ENCODE results near the gene GJD3.
"Not testable (repeated sequence)": the region's sequence is repeated elsewhere in the genome, so short reads cannot be mapped to it uniquely, and the experiment has no call there.

Gene GJD3

DNA sequence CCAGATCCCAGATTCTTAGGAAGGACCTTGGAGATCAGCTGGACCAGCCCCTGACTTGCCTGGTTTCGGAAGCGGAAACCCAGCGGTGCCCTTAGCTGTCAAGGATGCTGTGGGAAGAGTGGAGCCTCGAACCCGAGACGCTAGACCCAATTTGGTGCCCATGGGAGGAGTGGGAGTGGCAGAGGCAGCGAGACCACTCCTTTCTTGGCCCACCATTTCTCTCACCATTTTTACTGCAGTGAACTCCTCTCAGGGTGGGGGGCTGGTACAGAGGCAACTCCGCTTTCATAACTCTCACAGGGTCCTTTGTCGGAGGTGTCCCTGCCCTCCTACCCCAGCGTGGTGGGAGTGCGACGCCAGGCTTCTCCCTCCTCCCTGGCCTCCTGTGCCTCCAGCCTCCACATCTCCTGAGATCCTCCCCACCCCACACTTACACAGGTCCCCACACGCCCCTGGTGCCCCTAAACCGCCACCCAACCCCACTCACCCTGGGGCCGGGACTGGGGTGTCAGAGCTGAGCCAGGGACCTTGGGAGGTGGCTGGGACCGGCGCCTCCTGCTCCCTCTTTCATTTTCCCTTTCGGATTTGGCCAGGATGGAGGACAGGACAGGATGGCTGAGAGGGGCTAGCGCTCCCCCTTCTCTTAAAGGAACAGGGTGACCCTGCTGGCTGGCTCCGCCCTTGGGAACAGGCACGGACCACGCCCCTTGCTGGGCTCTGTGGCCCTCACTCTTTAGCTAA lies at the start of gene GJD3:
Gene GJD3 (minus strand): TSS at position 617 of the 741 bp plus-strand sequence. CDS start 922 bp downstream, outside the sequence.
- DNase-seq: no peak

DNA sequence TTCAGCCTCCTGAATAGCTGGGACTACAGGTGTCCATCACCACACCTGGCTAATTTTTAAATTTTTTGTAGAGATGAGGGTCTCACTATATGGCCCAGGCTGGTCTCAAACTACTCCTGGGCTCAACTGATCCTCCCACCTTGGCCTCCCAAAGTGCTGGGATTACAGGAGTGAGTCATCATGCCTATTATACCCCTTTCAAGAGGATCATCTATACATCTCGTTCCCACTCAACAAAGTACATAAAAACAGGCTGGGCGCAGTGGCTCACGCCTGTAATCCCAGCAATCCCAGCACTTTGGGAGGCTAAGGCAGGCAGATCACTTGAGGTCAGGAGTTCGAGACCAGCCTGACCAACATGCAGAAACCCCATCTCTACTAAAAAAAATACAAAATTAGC lies 49.8 kb upstream of the GJD3 start:
- DNase-seq: not testable (repeated sequence)

- DNase-seq: no peak
Measured at GRCh38 chr17:40412880-40413279, 48.3 kb upstream of the GJD3 start.

- no peak for DNase-seq
Measured at GRCh38 chr17:40411821-40412220, 47.3 kb upstream of the GJD3 start.

- no peak for DNase-seq
Measured at GRCh38 chr17:40410082-40410481, 45.5 kb upstream of the GJD3 start.

DNA sequence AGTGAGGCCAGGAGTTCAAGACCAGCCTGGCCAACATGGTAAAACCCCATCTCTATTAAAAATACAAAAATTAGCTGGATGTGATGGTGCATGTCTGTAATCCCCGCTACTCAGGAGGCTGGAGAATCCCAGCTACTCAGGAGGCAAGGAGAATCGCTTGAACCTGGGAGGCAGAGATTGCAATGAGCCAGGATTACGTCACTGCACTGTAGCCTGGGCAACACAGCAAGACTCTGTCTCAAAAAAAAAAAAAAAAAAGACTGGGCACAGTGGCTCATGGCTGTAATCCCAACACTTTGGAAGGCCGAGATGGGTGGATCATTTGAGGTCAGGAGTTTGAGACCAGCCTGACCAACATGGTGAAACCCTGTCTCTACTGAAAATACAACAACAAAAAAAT lies 45.0 kb upstream of the GJD3 start:
- not testable (repeated sequence) for DNase-seq

DNA sequence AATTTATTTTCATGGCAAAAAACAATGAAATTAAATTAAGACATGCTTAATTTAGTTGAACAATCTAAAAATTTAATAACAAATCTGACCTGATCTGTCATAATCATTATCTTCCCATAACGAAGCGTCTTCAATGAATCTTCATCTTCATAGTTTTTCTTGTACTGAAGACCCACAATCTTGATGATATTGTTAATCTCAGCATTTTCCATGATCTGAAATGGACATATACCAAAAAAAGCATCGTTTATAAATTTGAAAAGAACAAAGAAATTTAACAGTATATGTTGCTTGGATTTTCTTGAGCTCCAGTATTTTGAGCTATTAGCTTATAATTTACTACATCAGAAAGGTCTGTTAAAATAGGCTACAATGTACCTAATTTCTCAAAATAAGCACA lies 42.9 kb upstream of the GJD3 start:
- DNase-seq: no peak

DNA sequence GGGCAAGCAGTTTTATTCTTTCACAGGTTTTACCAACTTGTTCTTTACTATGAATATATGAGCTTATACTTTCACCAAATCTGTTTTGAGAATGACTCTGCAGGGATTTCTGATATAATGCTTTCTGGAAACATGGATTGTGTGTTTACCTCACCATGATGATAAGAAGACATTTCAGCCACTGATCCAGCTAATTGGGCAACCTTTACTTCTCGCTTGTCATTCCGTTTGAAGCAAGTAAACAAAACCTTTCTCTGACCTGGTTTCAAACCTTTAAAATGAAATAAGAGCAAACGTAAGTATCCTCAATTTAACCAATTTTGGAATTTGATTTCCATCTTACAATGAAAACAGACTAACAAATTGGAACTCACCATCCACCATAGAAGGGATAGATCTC lies 39.5 kb upstream of the GJD3 start:
- no peak for DNase-seq

- no peak for DNase-seq
Measured at GRCh38 chr17:40402668-40403067, 38.1 kb upstream of the GJD3 start.

DNA sequence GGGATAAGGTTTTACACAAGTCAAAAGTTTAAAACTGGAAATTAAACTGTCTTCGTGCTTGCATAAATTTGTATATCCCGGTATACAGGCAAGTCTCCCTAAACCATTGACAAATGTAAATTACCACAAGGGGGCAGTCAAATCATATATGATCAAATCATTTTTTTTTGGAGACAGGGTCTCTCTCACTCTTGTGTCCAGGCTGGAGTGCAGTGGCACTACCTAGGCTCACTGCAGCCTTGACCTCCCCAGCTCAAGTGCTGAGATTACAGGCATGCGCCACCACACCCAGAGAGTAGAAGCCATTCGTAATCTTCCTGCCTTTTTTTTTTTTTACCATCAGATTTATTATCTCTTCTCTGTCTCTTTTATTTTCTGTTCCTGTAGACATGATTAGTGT lies 34.6 kb upstream of the GJD3 start:
- peak; percentile 27 for DNase-seq

DNA sequence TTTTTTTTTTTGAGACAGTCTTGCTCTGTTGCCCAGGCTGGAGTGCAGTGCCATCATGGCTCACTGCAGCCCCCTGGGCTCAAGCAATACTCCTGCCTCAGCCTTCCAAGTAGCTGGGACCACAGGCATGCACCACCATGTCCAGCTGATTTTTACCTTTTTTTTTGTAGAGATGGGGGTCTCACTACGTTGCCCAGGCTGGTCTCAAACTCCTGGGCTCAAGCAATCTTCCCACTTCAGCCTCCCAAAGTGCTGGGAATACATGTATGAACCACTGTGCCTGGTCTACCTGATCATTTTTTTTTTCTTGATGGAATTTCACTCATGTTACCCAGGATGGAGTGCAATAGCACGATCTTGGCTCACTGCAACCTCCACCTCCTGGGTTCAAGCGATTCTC lies 22.0 kb upstream of the GJD3 start:
- not testable (repeated sequence) for DNase-seq

DNA sequence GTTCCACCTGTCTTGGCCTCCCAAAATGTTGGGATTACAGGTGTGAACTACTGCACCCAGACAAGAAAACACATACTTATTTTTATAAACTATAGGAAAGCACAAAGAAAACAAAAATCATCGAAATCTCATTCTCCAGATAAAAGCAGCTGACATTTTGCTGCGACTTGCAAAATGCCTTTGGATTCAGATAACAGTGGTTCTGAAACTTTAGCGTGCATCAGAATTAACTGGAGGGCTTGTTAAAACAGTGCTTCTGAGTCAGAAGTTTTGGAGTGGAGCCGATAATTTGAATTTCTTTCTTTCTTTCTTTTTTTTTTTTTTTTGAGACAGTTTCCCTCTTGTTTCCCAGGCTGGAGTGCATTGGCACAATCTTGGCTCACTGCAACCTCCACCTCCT lies 17.7 kb upstream of the GJD3 start:
- no peak for DNase-seq

- DNase-seq: no peak
Measured at GRCh38 chr17:40378966-40379365, 14.4 kb upstream of the GJD3 start.

- DNase-seq: no peak
Measured at GRCh38 chr17:40377832-40378231, 13.3 kb upstream of the GJD3 start.

GRCh38 chr17:40376541-40376940 lies 12.0 kb upstream of the GJD3 start:
- peak; percentile 21 for DNase-seq

GRCh38 chr17:40375786-40376185 lies 11.2 kb upstream of the GJD3 start:
- not testable (repeated sequence) for DNase-seq

GRCh38 chr17:40374821-40375498 lies 10.4 kb upstream of the GJD3 start:
- DNase-seq: no peak

DNA sequence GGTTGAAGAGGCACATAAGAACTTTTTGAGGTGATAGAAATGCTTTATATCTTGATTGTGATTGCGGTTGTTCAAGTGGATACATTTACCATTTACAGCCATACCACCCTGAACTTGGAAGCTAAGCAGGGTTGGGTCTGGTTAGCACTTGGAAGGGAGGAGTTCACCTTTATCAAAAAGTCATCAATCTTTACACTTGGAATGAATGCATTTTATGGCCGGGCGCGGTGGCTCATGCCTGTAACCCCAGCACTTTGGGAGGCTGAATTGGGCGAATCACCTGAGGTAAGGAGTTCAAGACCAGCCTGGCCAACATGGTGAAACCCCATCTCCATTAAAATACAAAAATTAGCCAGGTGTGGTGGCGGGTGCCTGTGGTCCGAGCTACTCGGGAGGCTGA lies 9.5 kb upstream of the GJD3 start:
- DNase-seq: no peak

- DNase-seq: no peak
Measured at GRCh38 chr17:40373324-40373723, 8.8 kb upstream of the GJD3 start.

DNA sequence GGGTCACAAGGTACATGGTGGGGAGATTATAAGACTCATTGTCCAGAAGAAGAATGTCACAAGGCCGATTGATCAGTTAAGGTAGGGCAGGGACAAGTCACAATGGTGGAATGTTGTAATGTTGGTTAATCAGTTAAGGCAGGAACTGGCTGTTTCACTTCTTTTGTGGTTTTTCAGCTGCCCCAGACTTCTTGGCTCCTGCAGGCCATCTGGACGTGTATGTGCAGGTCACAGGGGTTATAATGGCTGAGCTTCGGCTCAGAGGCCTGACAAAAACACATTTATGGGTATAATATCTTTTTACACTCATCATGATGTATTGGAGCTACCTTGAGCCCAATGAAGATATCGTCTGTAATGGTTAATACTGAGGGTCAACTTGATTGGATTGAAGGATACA lies 8.1 kb upstream of the GJD3 start:
- not testable (repeated sequence) for DNase-seq

DNA sequence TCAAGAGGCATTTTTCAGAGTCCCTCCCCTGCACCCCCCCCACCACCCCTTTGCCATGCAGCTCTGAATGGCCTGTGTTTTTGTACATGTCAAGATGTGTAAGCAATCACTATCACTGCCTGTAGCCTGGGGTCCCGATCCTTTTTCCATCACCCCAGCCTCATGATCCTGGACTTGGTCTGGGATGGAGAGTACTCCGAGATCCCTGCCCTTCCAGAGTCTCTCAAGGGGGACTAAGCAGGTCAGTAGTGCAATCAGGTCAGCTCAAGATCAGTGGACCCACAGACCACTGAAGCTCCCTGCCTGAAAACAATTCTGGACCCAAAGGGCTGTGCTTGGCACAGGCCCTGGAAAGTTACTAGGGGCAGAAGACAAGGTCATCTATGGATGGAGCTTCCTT lies 7.5 kb upstream of the GJD3 start:
- DNase-seq: no peak

GRCh38 chr17:40371261-40371929 lies 6.9 kb upstream of the GJD3 start:
- DNase-seq: peak; percentile 47

- no peak for DNase-seq
Measured at GRCh38 chr17:40369923-40370322, 5.4 kb upstream of the GJD3 start.

GRCh38 chr17:40367728-40368127 lies 3.2 kb upstream of the GJD3 start:
- DNase-seq: not testable (repeated sequence)
